Transverse colon (tissue), 4 donors: ENCODE data around the gene ULK4.

ENCODE experiments used
- POLR2AphosphoS5 ChIP-seq, 3 donors: sonication (generic); formaldehyde crosslinking; IDR thresholded peaks; one replicate each; pipeline ENCODE4 v1.6.1; 2016; ENCODE audit warnings: antibody characterized with exemption in 3 of 3
- TF ChIP-seq, protein P1 (sequence below), 5 experiments: fragments of 200-600 bp in 3 of 5; fragments of 450-650 bp in 2 of 5; sonication (generic) in 3 of 5; IDR thresholded peaks; 1 replicate in 2 of 5; 2 replicates in 3 of 5; pipeline ENCODE4 v1.5.1; 2016 to 2017; ENCODE audit warnings: antibody characterized with exemption in 5 of 5, inconsistent platforms in 3 of 5, mild to moderate bottlenecking in 2 of 5, moderate library complexity in 1 of 5

- TF ChIP-seq, protein P1, sequence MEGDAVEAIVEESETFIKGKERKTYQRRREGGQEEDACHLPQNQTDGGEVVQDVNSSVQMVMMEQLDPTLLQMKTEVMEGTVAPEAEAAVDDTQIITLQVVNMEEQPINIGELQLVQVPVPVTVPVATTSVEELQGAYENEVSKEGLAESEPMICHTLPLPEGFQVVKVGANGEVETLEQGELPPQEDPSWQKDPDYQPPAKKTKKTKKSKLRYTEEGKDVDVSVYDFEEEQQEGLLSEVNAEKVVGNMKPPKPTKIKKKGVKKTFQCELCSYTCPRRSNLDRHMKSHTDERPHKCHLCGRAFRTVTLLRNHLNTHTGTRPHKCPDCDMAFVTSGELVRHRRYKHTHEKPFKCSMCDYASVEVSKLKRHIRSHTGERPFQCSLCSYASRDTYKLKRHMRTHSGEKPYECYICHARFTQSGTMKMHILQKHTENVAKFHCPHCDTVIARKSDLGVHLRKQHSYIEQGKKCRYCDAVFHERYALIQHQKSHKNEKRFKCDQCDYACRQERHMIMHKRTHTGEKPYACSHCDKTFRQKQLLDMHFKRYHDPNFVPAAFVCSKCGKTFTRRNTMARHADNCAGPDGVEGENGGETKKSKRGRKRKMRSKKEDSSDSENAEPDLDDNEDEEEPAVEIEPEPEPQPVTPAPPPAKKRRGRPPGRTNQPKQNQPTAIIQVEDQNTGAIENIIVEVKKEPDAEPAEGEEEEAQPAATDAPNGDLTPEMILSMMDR (IDR thresholded peaks at IDR 0.05) = no peak
- no peak for TF ChIP-seq POLR2AphosphoS5 (IDR thresholded peaks at IDR 0.05)
Observed at GRCh38 chr3:41404582-41404981, 557.3 kb downstream of the ULK4 start.
